Activated gamma-delta T cell treated with Interleukin-2 at 50 U/mL for 16 hours (primary cell): ENCODE measurements around the gene TOMT.
"Not testable (repeated sequence)": the region's sequence is repeated elsewhere in the genome, so short reads cannot be mapped to it uniquely, and the experiment has no call there.

ENCODE experiments used
- DNase-seq: peaks from one replicate; pipeline ENCODE4 v3.0.0-alpha.2; 2020

The TOMT gene

GRCh38 chr11:72127923-72128322 is 22.2 kb downstream of the TOMT start:
- DNase-seq: no peak

- DNase-seq: no peak
Measured at GRCh38 chr11:72129381-72129780, 23.7 kb downstream of the TOMT start.

- DNase-seq: no peak
Measured at GRCh38 chr11:72132646-72133045, 26.9 kb downstream of the TOMT start.

GRCh38 chr11:72135473-72135872 is 29.7 kb downstream of the TOMT start, which contains the start of gene FOLR3:
TSS of gene FOLR3 (plus strand) at chr11:72135725. CDS start at chr11:72135953, 228 bp downstream.
- DNase-seq: not testable (repeated sequence)

- no peak for DNase-seq
Measured at GRCh38 chr11:72135891-72136683, 30.4 kb downstream of the TOMT start.

GRCh38 chr11:72136684-72137262 is 31.0 kb downstream of the TOMT start:
- DNase-seq: no peak

- no peak for DNase-seq
Measured at GRCh38 chr11:72138821-72139390, 33.2 kb downstream of the TOMT start.

- no peak for DNase-seq
Measured at GRCh38 chr11:72139500-72139899, 33.8 kb downstream of the TOMT start.

GRCh38 chr11:72140661-72141060 is 34.9 kb downstream of the TOMT start:
- no peak for DNase-seq

- no peak for DNase-seq
Measured at GRCh38 chr11:72141066-72141465, 35.3 kb downstream of the TOMT start.

GRCh38 chr11:72142086-72142485 is 36.4 kb downstream of the TOMT start:
- DNase-seq: not testable (repeated sequence)

GRCh38 chr11:72142543-72142942 is 36.8 kb downstream of the TOMT start:
- not testable (repeated sequence) for DNase-seq

- no peak for DNase-seq
Measured at GRCh38 chr11:72144807-72145565, 39.3 kb downstream of the TOMT start.

GRCh38 chr11:72146625-72147024 is 40.9 kb downstream of the TOMT start:
- DNase-seq: no peak

- no peak for DNase-seq
Measured at GRCh38 chr11:72150882-72151281, 45.2 kb downstream of the TOMT start.

GRCh38 chr11:72153874-72154273 is 48.1 kb downstream of the TOMT start:
- not testable (repeated sequence) for DNase-seq

- no peak for DNase-seq
Measured at GRCh38 chr11:72154816-72155215, 49.1 kb downstream of the TOMT start.

GRCh38 chr11:72155751-72156150 is 50.0 kb downstream of the TOMT start:
- DNase-seq: no peak

GRCh38 chr11:72157131-72157530 is 51.4 kb downstream of the TOMT start:
- no peak for DNase-seq
